HL-60/S4 (cell line): ENCODE data around the gene CCDC87.
"Not testable (repeated sequence)": the region's sequence is repeated elsewhere in the genome, so short reads cannot be mapped to it uniquely, and the experiment has no call there.

Source experiments
- in situ Hi-C: fragments of 300-500 bp; cut with MboI; formaldehyde crosslinking; loops from 2 replicates; pipeline ENCODE4 v1.14.3; 2022; ENCODE audit warnings: low sequenced_read_pairs

CCDC87 gene, protein sequence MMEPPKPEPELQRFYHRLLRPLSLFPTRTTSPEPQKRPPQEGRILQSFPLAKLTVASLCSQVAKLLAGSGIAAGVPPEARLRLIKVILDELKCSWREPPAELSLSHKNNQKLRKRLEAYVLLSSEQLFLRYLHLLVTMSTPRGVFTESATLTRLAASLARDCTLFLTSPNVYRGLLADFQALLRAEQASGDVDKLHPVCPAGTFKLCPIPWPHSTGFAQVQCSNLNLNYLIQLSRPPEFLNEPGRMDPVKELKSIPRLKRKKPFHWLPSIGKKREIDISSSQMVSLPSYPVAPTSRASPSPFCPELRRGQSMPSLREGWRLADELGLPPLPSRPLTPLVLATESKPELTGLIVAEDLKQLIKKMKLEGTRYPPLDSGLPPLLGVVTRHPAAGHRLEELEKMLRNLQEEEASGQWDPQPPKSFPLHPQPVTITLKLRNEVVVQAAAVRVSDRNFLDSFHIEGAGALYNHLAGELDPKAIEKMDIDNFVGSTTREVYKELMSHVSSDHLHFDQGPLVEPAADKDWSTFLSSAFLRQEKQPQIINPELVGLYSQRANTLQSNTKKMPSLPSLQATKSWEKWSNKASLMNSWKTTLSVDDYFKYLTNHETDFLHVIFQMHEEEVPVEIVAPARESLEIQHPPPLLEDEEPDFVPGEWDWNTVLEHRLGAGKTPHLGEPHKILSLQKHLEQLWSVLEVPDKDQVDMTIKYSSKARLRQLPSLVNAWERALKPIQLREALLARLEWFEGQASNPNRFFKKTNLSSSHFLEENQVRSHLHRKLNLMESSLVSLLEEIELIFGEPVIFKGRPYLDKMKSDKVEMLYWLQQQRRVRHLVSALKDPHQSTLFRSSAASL

DNA sequence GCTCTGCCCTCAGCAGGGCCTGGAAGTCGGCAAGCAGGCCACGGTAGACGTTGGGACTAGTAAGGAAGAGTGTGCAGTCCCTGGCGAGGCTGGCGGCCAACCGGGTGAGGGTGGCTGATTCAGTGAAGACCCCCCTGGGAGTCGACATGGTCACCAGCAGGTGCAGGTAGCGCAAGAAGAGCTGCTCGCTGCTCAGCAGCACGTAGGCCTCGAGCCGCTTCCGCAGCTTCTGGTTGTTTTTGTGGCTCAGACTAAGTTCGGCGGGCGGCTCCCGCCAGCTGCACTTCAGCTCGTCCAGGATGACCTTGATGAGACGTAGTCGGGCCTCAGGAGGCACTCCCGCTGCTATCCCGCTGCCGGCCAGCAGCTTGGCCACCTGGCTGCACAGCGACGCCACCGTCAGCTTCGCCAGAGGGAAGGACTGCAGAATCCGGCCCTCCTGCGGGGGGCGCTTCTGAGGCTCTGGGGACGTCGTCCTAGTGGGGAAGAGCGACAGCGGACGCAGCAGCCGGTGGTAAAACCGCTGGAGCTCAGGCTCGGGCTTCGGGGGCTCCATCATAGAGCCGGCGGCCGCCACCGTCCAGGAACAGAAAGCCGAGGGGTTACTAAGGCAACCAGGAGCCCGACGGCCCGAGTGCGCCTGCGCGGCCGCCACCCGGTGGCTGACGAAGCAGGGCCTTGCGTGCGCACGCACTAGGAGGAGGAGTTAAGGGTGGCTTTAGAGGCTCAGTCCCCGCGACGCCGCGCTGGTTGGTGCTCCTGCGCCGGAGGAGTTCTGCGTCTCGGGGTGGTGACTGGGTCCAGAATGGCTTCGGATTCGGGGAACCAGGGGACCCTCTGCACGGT lies at the start of gene CCDC87, which contains the start of gene CCS:
CCDC87 (minus strand) TSS at position 607 of the 846 bp plus-strand sequence; CDS start at position 559, 48 bp downstream.
CCS (plus strand) TSS at position 729 of the 846 bp plus-strand sequence; CDS start at position 806, 77 bp downstream.
- in situ Hi-C loops, result no loop called here

DNA sequence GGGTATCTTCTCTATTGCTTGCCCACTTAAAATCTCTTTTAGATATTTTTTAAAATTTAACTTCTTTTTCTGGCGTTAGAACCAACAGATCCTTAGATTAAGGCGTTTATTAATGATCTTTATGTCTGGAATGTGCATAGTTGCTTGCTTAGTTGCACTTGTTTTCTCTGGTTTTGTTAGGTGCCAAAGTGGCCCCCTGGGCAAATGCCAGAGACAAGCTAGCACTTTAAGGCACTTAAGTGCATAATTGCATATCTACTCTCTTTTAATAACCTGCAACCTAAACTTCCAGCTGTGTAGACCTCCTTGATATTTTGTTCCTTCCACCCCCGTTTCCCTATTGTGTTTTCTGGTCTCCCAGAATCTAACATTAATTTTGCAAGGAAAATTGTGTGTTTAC lies 49.0 kb upstream of the CCDC87 start:
- in situ Hi-C loops, result no loop called here

DNA sequence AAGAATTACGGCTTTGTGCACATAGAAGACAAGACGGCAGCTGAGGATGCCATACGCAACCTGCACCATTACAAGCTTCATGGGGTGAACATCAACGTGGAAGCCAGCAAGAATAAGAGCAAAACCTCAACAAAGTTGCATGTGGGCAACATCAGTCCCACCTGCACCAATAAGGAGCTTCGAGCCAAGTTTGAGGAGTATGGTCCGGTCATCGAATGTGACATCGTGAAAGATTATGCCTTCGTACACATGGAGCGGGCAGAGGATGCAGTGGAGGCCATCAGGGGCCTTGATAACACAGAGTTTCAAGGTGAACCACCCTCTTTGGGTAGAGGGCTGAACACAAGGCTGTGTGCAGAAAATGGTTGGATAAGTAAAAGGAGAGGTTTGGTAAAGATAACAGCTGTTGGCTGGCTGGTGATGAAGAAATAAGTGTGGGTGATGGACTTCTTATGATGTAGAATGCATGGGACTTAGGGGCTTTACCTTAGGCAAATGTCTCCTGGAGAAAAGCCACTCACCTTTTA lies 47.0 kb upstream of the CCDC87 start:
- in situ Hi-C loops, result not testable (repeated sequence)

DNA sequence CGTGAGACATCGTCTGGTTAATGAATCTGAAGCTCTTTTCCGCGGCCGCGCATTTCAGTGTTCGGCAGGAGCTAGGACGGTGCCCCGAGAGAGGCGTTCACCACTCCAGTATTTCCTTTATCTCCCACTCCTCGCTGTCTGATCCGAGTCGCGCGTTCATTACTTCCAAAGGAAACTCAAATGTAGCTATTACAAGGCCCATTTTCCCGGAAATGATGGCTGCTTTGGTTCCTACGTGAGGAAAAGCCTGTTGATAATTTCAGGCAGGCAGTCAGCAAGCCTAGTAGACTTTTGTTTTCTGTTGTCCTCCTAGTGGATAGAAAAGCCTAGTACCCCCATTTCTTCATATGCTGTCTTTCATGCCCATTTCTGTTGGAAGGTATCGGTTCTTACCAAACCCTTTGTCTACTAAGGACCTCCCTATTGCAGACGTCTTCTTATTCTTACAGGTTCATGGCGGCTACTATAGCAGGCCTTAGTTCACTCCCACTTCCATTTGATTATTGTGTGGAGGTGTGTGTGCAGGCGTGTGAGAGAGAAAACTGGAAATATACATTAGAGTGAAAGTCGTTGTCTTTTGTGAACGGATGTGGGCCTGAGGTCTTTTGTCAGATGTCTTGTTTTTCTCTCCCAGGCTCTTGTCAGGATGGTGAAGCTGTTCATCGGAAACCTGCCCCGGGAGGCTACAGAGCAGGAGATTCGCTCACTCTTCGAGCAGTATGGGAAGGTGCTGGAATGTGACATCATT lies 46.4 kb upstream of the CCDC87 start:
- in situ Hi-C loops, result no loop called here

DNA sequence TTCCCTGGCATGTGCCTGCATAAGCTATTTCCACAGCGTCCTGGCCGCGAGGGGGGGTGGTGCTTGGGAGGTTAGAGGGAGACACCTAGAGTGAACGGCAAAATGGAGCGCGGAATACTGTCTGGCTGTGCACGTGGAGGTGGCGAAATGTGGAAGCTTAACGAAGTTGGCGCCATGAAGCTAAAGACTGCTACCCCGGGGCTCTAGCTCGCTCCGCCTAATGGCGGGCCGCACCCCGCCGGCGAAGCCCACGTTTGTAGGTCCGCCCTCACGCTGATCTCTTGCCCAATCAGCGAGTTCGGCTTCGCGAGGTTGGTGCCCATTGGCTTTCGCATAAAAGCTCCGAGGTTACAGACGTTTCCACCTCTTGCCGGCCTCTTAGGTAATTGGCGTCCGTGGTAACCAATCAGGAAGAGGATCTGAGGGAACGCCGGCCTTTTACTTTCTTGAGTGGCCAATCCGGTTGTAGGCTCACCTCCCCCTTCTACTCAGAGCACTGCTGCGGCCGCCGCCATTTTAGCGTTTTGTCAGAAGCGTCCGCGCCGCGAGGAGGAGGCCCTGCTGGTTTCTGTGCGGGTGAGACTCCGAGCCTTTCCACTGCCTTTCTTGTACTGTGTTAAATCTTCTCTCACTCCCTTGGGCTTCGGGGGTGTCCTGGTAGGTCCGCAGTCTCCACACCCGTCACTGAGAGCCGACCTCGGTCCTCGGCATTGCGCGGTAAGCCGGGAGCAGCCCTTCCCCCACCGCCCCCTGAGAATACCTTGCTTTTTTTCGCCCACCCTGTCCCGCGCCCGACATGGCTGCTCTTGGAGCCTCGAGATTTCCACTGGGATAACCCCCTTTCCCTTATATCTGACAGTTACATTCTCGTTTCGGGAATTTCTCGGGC lies 45.6 kb upstream of the CCDC87 start, which contains the start of gene RBM4:
RBM4 (plus strand) TSS at position 527 of the 889 bp plus-strand sequence. CDS start 1,009 bp downstream, outside the sequence.
- in situ Hi-C loops, result no loop called here

DNA sequence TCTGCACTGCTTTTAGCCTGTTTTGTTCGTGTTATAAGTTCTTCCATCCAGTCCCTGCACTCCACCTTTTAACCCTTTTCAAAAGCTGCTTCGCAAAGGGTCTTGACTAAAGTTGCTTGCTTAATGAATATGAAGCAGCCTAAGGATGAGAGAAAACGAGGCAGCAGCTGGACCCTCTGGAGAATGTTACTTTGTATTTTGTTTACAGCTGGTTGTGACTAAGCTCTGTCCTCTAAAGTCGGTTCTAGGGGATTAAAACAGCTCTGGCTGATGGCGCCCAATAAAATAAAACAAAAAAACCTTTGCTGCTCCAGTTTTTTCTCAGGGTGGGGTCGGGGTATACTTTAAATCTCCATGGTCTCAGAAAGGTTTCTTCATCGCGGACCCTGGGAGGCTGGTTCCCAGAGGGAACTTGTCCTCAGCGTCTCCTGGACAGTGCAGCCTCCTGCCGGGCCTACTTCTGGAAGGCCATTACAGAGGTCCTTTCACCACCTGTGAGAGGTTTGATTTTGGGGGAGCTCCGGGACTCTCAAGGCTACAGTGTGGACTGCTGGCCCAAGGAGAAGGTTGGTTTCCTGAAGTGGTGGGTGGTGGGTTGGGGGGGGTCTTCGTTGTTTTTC lies 44.8 kb upstream of the CCDC87 start:
- in situ Hi-C loops, result no loop called here

DNA sequence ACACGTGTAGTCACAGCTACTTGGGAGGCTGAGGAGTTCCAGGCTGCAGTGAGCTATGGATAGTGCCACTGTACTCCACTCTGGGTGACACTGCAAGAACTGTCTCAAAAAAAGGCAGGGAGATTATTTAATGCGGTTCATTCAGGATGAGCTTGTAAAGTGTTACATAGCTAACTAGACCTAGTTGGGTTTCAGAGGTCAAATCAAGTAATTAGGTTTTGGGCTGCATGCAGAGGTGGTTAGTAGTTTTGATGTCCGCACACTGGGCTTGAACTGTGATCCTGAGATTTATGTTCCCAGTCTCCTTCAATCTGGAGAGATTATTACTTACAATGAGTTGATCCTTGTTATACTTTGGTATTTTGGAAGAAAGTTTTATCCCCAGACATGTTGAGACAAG lies 43.5 kb upstream of the CCDC87 start:
- in situ Hi-C loops, result no loop called here

DNA sequence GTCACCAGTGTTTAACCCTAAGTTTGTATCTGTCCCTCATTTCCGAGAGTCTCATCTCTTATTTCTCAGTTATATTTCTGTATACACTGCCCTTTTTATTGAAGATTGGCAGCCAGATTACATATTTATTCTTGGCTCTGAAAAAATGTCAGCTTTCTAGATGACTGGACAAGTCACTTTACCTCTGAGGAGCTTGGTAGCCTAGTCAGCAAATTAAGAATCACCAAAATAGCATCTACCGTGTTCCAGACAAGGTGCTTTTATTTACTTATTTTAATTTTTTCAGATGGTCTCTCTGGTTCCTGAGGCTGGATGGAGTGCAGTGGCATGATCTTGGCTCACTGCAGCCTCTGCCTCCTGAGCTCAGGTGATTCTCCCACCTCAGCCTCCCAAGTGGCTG lies 40.1 kb upstream of the CCDC87 start:
- in situ Hi-C loops, result no loop called here

DNA sequence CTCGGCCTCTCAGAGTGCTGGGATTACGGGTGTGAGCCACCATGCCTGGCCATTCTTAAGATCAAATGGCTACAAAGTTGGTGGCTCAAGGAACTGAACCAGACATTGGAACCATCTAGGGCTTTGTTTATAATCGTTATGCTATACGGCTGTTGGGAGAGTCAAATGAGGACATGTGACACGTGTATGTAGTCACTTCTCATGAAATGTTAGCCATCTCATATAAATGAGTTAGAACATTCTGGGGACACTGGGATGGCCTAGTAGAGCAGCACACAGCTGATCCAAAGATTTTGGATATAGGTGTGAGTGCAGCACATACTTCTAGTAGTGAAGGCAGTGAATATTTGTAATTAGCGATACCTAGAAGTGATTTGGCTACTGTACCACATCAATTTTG lies 39.0 kb upstream of the CCDC87 start:
- in situ Hi-C loops, result no loop called here

DNA sequence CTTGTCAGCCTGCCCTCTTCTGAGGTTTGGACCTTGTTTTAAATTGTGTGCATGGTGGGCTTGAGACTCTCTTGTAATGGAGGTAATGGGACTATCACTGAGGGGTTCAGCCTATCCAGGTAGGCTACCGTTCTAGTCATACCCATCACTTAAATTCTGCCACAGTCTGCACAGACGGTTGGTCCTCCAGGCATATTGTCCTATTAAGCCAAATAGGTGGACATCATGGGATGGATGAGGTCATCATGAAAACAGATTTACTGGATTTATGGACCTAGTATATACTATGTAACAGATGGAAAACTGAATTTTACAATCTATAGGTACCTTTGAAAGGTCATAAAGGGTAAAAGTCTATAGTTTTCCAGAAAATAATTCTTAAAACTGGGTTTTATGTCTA lies 36.5 kb upstream of the CCDC87 start:
- in situ Hi-C loops, result no loop called here

DNA sequence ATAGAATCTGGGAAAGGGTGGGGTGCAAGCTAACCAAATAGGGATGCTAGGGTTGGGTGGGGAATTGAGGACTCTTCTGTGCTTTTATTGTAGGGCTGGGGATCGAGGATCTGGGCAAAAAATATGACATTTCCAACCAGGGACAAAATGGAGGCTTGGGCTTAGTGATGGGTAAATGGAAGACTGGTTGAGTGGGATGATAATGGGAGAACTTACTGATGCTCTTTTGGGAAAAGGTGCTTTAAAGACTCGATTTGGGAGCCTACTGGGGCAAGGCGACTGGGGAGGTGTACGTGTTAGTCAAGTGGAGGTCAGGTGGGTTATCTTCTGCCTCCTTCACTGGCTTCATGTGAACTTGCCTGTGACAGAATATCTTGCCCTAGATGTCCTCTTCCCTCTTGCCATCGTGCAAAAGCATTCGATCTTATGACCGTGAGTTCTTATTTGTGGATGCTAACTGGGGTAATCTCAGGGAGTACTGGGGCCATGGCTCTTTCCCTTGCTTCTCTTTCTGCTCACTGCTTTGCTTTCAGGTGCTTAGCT lies 35.3 kb upstream of the CCDC87 start:
- in situ Hi-C loops, result no loop called here

DNA sequence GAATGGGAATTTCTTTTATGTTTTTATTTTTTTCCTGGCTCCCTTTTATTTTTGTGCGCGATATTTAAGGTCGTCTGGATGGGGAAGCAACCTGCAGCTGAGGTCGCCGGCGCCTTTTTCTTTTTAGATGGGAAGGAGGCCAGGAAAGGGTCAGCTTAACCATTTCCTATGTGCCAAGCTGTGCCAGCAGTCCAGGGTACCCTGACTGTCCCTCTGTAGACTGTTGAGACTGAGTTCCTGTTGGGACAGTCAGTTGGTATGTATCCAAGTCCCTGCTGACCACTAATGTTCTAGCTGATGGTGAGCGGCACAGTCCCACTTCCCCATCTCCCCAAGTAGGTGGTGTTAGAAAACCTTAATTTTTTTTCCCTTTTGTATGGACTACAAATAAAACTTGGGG lies 34.1 kb upstream of the CCDC87 start:
- in situ Hi-C loops, result no loop called here

DNA sequence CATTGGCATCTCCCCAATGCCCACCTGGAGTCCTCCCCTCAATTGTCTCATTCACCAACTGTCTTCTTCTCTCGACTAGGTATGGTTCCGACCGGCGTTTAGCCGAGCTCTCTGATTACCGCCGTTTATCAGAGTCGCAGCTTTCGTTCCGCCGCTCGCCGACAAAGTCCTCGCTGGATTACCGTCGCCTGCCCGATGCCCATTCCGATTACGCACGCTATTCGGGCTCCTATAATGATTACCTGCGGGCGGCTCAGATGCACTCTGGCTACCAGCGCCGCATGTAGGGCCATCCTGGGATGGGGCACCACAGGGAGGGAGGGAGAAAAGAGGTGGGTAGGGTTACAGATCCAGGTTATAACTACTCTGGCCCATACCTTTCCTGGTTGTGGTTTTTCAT lies 33.5 kb upstream of the CCDC87 start:
- in situ Hi-C loops, result no loop called here

DNA sequence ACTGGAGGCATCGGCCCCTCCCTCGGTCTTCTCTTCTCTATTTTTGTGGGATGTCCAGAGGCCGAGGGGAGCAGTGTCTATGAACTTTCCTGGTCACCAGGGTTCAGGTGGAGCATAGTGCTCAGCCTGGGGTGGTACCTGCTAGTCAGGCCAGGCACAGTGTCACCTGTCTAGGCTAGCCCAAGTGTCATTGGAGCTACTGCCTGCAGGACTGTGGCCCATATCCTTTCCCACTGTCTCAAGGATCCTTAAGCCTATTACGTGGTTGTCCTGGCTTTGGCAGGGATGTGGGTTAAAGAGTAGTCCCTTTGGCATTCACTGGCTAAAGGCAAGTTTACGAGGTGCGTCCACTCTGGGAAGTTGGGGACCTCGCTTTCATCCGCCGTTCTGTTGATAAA lies 32.9 kb upstream of the CCDC87 start:
- in situ Hi-C loops, result no loop called here

DNA sequence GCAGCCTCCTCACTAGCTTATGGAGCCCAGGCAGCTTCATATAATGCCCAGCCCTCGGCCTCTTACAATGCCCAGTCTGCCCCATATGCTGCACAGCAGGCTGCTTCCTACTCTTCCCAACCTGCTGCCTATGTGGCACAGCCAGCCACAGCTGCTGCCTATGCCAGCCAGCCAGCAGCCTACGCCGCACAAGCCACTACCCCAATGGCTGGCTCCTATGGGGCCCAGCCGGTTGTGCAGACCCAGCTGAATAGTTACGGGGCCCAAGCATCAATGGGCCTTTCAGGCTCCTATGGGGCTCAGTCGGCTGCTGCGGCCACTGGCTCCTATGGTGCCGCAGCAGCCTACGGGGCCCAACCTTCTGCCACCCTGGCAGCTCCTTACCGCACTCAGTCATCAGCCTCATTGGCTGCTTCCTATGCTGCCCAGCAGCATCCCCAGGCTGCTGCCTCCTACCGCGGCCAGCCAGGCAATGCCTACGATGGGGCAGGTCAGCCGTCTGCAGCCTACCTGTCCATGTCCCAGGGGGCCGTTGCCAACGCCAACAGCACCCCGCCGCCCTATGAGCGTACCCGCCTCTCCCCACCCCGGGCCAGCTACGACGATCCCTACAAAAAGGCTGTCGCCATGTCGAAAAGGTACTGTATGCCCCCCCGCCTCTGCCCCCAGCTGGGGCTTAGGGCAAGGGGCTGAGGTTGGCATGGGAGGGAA lies 32.3 kb upstream of the CCDC87 start:
- in situ Hi-C loops, result no loop called here

DNA sequence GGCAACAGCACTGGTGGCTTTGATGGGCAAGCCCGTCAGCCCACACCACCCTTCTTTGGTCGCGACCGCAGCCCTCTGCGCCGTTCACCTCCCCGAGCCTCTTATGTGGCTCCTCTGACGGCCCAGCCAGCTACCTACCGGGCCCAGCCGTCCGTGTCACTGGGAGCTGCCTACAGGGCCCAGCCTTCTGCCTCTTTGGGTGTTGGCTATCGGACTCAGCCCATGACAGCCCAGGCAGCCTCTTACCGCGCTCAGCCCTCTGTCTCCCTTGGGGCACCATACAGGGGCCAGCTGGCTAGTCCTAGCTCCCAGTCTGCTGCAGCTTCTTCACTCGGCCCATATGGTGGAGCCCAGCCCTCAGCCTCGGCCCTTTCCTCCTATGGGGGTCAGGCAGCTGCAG lies 31.6 kb upstream of the CCDC87 start:
- in situ Hi-C loops, result no loop called here

DNA sequence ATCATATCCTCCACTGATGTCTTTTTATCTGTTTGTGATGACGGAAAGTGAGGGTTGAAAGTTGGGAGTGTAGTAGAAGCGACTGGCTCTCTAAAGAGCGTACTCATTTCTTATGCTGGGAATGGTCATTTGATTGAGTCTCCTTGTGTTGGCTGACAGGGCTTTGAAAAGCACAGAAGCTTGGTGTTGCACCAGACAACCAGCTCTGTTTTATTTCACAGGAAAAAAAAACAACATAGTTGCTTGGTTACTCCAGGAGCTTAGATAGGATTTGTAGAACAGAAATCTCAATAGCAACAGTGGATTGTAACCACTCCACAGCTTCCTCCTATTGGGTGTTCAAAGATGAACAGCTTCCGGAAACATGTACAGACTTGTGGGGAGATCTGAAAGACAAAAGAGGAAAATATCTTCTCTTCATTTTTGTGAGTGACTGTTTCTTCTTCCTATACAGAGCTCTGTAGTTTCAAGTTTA lies 26.3 kb upstream of the CCDC87 start:
- in situ Hi-C loops, result no loop called here
